ENCODE results near the gene IFNA8.
"Not testable (repeated sequence)": the region's sequence is repeated elsewhere in the genome, so short reads cannot be mapped to it uniquely, and the experiment has no call there.

Gene IFNA8

DNA sequence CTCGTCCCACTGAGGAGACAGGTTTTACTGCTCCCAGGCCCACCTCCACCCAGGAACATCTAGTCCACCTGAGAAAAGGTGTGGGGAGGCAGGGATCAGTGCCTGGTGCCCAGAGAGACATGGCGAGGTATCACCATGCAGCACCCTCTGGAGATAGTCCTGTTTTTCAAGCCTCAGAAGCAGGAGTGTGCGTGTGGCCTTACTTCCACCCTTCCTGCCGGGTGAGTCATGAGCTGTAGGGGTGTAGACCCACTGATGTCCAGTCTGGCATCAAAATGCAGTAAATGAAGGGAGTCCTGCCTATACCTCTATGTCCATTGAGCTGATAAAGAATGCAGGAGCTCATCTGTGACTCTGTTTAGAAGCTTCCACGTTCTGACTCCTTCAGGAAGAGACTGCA is 40.4 kb downstream of the IFNA8 start:
- ATAC-seq (ENCODE audit: low read depth); H3K9me3 Mint-ChIP-seq; H3K36me3 Mint-ChIP-seq; H3K4me3 Mint-ChIP-seq; H3K4me1 Mint-ChIP-seq; DNase-seq (ENCODE audit: low spot score in 2 of 2); H3K27ac Mint-ChIP-seq: not testable (repeated sequence)
- H3K27me3 Mint-ChIP-seq: peaks cover 23% of the 10 kb centered on the region

GRCh38 chr9:21450733-21451394 is 41.9 kb downstream of the IFNA8 start:
- Mint-ChIP-seq H3K36me3 (no peaks in the 10 kb centered on the region), H3K4me1 (no peaks in the 10 kb centered on the region), H3K27me3 (peaks cover 23% of the 10 kb centered on the region), H3K9me3 (no peaks in the 10 kb centered on the region), H3K27ac (no peak overlapping the region), H3K4me3 (no peak overlapping the region)
- ATAC-seq (ENCODE audit: low read depth) (no peak), DNase-seq (ENCODE audit: low spot score in 2 of 2) (no peak)

- Mint-ChIP-seq H3K27ac (no peak overlapping the region), H3K4me1 (no peaks in the 10 kb centered on the region), H3K9me3 (no peaks in the 10 kb centered on the region), H3K27me3 (peaks cover 27% of the 10 kb centered on the region), H3K36me3 (no peaks in the 10 kb centered on the region), H3K4me3 (no peak overlapping the region)
- DNase-seq (ENCODE audit: low spot score in 2 of 2): no peak
- ATAC-seq (ENCODE audit: low read depth): no peak
Measured at GRCh38 chr9:21452681-21453080, 43.8 kb downstream of the IFNA8 start.

DNA sequence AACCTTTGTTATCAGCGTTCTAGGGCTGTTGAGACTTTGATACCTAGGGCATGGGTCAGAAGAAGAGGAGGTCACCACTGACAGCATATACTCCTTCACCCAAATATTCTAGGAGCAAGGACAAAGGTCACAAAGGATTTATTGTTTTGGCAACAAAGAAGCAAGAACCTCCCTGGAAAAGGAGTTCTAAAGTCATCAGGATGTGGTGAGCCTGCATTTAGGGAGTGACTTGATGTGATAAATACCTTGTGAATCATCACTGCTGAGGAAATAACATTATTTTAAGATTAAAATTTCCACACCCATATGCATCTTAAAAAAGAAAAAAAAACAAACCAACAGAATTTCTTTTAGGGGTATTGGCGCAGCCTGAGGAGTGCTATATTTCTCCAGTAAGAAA is 45.2 kb downstream of the IFNA8 start:
- ATAC-seq (ENCODE audit: low read depth): no peak
- no peaks in the 10 kb centered on the region for H3K36me3 Mint-ChIP-seq
- no peak overlapping the region for H3K4me3 Mint-ChIP-seq
- no peak for DNase-seq (ENCODE audit: low spot score in 2 of 2)
- H3K4me1 Mint-ChIP-seq: no peaks in the 10 kb centered on the region
- H3K27ac Mint-ChIP-seq: no peak overlapping the region
- no peaks in the 10 kb centered on the region for H3K9me3 Mint-ChIP-seq
- peaks cover 26% of the 10 kb centered on the region for H3K27me3 Mint-ChIP-seq

DNA sequence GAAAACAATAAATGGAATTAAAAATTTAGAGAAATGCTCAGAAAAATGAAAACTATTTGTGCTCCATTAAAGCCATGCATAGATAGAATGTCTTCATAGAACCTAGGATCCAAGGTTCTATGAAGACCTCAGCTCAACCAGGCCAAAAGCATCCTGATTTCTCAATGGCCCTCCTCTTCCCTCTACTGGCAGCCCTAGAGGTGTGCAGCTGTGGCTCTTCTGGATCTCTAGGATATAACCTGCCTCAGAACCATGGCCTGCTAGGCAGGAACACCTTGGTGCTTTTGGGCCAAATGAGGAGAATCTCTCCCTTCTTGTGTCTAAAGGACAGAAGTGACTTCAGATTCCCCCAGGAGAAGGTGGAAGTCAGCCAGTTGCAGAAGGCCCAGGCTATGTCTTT is 46.4 kb downstream of the IFNA8 start:
- ATAC-seq (ENCODE audit: low read depth): peak; percentile 91
- Mint-ChIP-seq H3K9me3 (no peaks in the 10 kb centered on the region), H3K4me1 (no peaks in the 10 kb centered on the region)

More for the DNA sequence above, 46.4 kb downstream of the IFNA8 start:
- Mint-ChIP-seq H3K4me3 (no peak overlapping the region), H3K36me3 (no peaks in the 10 kb centered on the region), H3K27me3 (peaks cover 16% of the 10 kb centered on the region), H3K27ac (no peak overlapping the region)
- DNase-seq (ENCODE audit: low spot score in 2 of 2): peak in 1 of 2 donors; percentile 25

Data from memory B cell (primary cell).